GM12878 (cell line): ENCODE measurements around the gene DMRTA2.

ENCODE experiments used
- CTCF ChIP-seq, 3 experiments: IDR thresholded peaks in 2 of 3; conservative IDR thresholded peaks in 1 of 3; 2 replicates each; pipeline ENCODE4 v1.5.1; 2011; ENCODE audit warnings: low read depth in 3 of 3, low read length in 3 of 3, mild to moderate bottlenecking in 3 of 3, control low read depth in 2 of 3, moderate library complexity in 2 of 3, inconsistent platforms in 1 of 3, mixed read lengths in 1 of 3; ENCODE audit not compliant: control insufficient read depth in 2 of 3, insufficient read depth in 1 of 3; ENCODE audit errors: extremely low read depth in 1 of 3
- ZNF274 ChIP-seq: IDR thresholded peaks from one replicate; pipeline ENCODE4 v1.8.0; 2011; ENCODE audit not compliant: insufficient read length, insufficient read depth

GRCh38 chr1:50405814-50406213, 17.4 kb downstream of the DMRTA2 start:
- no peak for TF ChIP-seq CTCF (IDR thresholded peaks at IDR 0.05 in 2 of 3, conservative IDR thresholded peaks at IDR 0.05 in 1 of 3; ENCODE audit: control insufficient read depth in 2 of 3, extremely low read depth in 1 of 3, insufficient read depth in 1 of 3, low read depth in 3 of 3, low read length in 3 of 3)
- TF ChIP-seq ZNF274 = no peak
